ENCODE measurements around the gene FAM216B.

Gene FAM216B

GRCh38 chr13:42836930-42837690 is 55.7 kb downstream of the FAM216B start:
- no peak for DNase-seq (ENCODE audit: low spot score)
